ENCODE results near the gene C19orf25.

Gene C19orf25

DNA sequence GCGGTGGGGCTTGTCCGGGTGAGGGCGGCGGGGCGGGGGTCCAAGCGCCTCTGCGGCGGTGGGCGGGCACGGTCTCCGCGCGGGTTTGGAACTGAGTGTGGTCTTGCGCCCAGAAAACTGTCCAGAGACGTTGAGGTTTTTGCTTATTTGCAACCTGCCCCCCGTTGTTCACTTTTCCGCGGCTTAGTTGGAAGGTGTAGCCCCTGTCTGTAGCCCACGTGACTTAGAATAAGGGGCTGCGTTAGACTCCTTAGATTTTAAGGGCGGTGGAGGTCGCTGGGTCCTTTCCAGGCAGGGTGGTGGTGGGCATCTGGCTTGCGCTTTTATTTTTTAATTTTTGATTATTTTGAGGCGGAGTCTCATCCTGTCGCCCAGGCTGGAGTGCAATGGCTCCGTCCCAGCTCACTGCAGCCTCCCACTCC, 40.1 kb downstream of the C19orf25 start:
- Histone ChIP-seq H3K4me1 (ENCODE audit: control insufficient read depth, insufficient read depth, low read length) (peaks cover 6% of the 10 kb centered on the region), H3K27ac (ENCODE audit: low read depth, low read length) (peak overlapping the region; percentile 98; the same call in 1 of the 2 replicates), H3K4me3 (ENCODE audit: low read depth, low read length) (peak overlapping the region; percentile 95), H3K9ac (ENCODE audit: low read length) (peak overlapping the region; percentile 97), H3K9me3 (ENCODE audit: control insufficient read depth, insufficient read depth, low read depth, low read length) (no peaks in the 10 kb centered on the region), H3K36me3 (ENCODE audit: control insufficient read depth, insufficient read depth, low read length) (peaks cover 48% of the 10 kb centered on the region), H3K27me3 (ENCODE audit: control insufficient read depth, insufficient read depth, low read length) (no peaks in the 10 kb centered on the region)

DNA sequence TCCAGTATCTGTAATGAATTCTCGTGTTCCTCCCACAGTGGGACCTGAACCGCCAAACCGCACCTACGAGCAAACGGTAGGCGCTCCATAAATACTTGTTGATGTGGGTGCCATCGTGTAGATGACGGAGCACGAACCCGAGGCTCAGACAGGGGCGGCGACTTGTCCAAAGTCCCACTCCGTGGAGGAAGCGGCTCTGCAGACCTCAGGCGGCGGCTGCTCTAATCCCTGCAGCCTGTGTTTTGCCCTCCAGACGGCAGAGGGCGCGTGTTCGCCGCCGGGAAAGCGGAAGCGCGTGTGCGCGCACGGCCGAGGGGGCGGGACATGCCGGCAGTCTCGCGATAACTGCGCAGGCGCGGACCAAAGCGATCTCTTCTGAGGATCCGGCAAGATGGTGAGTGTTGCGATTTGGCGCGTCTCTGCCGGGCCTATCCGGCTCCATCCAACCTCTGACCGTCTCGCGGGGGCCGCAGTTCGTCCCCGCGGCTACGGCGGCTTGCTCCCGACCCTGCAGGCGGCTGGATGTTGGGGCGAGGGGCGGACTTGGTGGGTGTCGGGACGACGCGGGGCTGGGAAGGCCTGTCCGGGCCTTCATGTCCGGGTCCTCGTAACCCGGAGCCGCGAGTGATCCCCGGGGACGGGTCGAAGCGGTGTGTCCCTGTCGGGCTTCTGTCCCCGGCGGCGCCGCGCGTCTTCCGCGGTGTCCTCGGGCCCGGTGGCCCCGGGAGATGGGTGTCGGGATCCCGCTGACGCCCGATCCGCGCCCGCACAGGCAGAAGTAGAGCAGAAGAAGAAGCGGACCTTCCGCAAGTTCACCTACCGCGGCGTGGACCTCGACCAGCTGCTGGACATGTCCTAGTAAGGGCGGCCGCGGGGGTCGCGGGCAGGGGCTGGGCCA, 40.7 kb downstream of the C19orf25 start, which contains the start of gene RPS15:
Gene RPS15, plus strand, starts transcription at position 362 of the 898 bp plus-strand sequence. Its CDS starts 30 bp downstream, at position 392.
- Histone ChIP-seq H3K36me3 (ENCODE audit: control insufficient read depth, insufficient read depth, low read length) (peaks cover 54% of the 10 kb centered on the region), H3K4me1 (ENCODE audit: control insufficient read depth, insufficient read depth, low read length) (peaks cover 5% of the 10 kb centered on the region)

DNA sequence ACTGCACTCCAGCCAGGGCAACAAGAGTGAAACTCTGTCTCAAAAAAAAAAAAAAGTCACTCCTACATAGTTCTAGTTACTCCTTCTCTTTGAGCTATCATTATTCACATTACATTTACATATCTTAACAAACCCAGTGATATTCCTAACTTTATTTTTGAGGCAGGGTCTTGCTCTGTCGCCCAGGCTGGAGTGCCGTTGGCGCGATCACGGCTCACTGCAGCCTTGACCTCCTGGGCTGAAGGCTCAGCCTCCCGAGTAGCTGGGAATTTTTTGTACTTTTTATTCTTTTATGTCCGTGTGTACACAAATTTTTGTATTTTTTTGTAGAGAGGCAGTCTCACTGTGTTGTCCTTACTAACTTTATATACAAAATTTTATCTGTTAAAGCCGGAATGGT, 41.4 kb downstream of the C19orf25 start:
- H3K27ac ChIP-seq (ENCODE audit: low read depth, low read length), result no peak overlapping the region
- H3K4me3 ChIP-seq (ENCODE audit: low read depth, low read length), result peak overlapping the region; percentile 95
- H3K36me3 ChIP-seq (ENCODE audit: control insufficient read depth, insufficient read depth, low read length), result peaks cover 58% of the 10 kb centered on the region
- no peaks in the 10 kb centered on the region for H3K9me3 ChIP-seq (ENCODE audit: control insufficient read depth, insufficient read depth, low read depth, low read length)
- H3K27me3 ChIP-seq (ENCODE audit: control insufficient read depth, insufficient read depth, low read length), result no peaks in the 10 kb centered on the region
- H3K4me1 ChIP-seq (ENCODE audit: control insufficient read depth, insufficient read depth, low read length), result peaks cover 5% of the 10 kb centered on the region
- H3K9ac ChIP-seq (ENCODE audit: low read length), result no peak overlapping the region

More for the DNA sequence above, 40.7 kb downstream of the C19orf25 start, which contains the start of gene RPS15:
- H3K4me3 ChIP-seq (ENCODE audit: low read depth, low read length), result peak within 1 kb of the TSS; percentile 95
- H3K27ac ChIP-seq (ENCODE audit: low read depth, low read length), result peak within 1 kb of the TSS; percentile 98
- H3K9ac ChIP-seq (ENCODE audit: low read length), result peak within 1 kb of the TSS; percentile 97
- no peaks in the 10 kb centered on the region for H3K27me3 ChIP-seq (ENCODE audit: control insufficient read depth, insufficient read depth, low read length)
- no peaks in the 10 kb centered on the region for H3K9me3 ChIP-seq (ENCODE audit: control insufficient read depth, insufficient read depth, low read depth, low read length)

DNA sequence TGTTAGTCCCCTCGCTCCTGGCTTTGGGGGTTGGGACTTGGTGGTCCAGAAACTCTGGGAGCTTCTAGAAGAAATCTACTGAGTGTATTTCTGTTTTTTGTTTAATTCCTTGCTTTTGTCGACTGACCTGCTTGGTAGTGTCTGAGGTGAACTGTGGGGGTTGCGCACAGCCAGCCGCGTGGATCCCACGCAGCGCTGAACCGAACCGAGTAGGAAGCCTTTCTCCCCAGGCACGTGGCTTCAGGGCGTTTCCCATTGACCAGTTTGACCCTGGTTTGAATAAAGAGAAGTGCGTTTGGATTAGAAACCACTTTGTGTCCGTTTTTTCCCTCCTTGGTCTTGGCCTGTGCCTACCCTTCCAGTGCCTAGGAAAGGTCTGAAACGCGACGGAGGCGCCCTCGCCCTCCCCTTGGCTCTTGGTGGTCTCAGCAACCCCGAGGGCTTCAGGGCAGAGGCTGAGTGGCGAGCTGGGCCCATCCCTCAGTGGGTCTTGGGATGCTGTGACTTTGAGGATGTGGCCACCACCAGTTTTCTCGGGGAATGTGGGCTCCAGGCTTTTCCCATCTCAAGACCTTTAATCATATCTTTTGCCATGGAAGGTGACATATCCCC, 43.5 kb downstream of the C19orf25 start:
- Histone ChIP-seq H3K27ac (ENCODE audit: low read depth, low read length) (0 out of 2 replicates have a peak overlapping the region, but pooled peaks have one; percentile 23), H3K9ac (ENCODE audit: low read length) (no peak overlapping the region), H3K4me1 (ENCODE audit: control insufficient read depth, insufficient read depth, low read length) (peaks cover 5% of the 10 kb centered on the region), H3K4me3 (ENCODE audit: low read depth, low read length) (no peak overlapping the region), H3K9me3 (ENCODE audit: control insufficient read depth, insufficient read depth, low read depth, low read length) (no peaks in the 10 kb centered on the region), H3K27me3 (ENCODE audit: control insufficient read depth, insufficient read depth, low read length) (no peaks in the 10 kb centered on the region), H3K36me3 (ENCODE audit: control insufficient read depth, insufficient read depth, low read length) (peaks cover 52% of the 10 kb centered on the region)

DNA sequence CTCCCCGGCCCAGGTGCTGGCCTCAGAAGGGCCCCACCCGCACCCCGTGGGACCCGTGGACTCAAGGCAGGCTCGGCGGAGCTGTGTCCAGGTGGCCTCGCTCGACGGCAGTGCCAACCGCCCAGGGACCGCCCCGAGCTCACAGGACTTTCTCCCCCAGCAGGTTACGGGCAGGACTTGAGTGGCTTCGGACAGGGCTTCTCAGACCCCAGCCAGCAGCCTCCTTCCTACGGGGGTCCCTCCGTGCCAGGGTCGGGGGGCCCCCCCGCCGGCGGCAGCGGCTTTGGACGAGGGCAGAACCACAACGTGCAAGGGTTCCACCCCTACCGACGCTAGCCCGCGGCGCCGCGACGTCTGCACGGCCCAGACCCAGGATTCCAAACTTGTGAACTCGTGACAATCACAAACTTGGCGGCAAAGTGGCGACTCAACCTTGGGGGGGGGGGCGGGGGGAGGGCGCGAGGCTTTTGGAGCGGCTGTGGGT, 44.4 kb downstream of the C19orf25 start:
- Histone ChIP-seq H3K4me3 (ENCODE audit: low read depth, low read length) (no peak overlapping the region), H3K36me3 (ENCODE audit: control insufficient read depth, insufficient read depth, low read length) (peaks cover 51% of the 10 kb centered on the region), H3K27ac (ENCODE audit: low read depth, low read length) (peak overlapping the region; percentile 41; the same call in 1 of the 2 replicates), H3K27me3 (ENCODE audit: control insufficient read depth, insufficient read depth, low read length) (no peaks in the 10 kb centered on the region), H3K9ac (ENCODE audit: low read length) (no peak overlapping the region), H3K9me3 (ENCODE audit: control insufficient read depth, insufficient read depth, low read depth, low read length) (no peaks in the 10 kb centered on the region), H3K4me1 (ENCODE audit: control insufficient read depth, insufficient read depth, low read length) (peaks cover 4% of the 10 kb centered on the region)

DNA sequence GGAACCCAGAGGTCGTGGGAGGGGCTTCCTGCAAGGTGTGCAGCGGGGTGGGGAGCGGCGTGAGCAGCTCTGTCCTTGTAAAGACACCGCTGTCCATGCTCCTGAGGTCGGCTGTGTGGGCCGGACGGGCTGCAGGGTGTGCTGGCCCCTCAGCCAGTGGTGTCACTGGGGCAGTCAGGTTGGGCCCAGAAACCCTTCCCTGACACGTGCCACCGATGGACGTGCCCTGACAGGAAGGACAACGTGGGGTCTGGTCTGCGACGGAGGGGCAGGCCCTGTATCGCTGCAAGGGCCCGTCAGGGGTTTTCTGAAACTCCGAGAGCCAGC, 45.0 kb downstream of the C19orf25 start:
- Histone ChIP-seq H3K27ac (ENCODE audit: low read depth, low read length) (peak overlapping the region; percentile 41; the same call in 1 of the 2 replicates), H3K4me3 (ENCODE audit: low read depth, low read length) (no peak overlapping the region), H3K9me3 (ENCODE audit: control insufficient read depth, insufficient read depth, low read depth, low read length) (no peaks in the 10 kb centered on the region), H3K27me3 (ENCODE audit: control insufficient read depth, insufficient read depth, low read length) (no peaks in the 10 kb centered on the region), H3K4me1 (ENCODE audit: control insufficient read depth, insufficient read depth, low read length) (no peaks in the 10 kb centered on the region), H3K36me3 (ENCODE audit: control insufficient read depth, insufficient read depth, low read length) (peaks cover 54% of the 10 kb centered on the region), H3K9ac (ENCODE audit: low read length) (no peak overlapping the region)

DNA sequence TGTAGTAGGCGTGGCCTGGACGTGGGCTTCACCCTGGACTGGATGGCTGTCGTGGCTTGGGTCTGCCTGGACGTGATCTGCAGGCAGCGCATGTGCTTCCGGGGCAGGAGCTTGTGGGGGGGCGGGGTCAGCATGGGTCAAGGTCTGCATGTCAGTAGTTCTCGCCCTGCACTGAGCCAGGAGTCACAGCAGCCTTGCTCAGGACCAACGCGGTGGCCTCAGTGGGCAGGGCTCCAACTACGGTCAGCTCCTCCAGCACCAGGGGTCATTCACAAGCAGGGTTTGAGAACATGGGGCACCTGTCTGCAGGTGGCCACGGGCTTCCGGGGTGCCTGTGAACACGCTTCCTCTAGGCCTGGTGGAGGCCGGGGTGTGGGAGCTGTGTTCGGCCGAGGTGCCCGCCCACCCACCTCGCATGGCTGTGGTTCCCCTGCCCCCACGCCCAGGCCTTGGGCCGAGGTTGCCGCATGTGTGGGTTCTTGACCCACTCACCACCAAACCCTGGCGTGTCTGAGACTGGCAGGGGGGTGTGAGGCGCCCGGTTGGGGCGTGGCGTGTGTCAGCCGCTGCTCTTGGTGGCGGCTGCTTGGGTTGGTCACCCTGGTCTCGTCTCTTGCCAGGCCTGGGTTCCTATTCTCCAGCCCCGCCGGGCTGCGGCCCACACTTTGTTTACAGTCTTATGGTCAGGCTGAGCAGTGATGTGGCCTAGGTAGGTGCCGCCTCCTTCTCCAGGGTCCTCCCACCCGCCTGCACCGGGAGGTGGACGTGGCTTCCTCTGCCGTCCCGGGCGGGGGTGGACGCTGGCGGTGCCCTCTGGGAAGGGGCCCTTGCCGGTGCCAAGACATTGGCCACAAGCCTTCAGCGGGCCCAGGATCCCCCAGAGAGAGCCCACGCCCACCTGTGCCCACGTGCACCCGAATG, 45.6 kb downstream of the C19orf25 start:
- no peaks in the 10 kb centered on the region for H3K27me3 ChIP-seq (ENCODE audit: control insufficient read depth, insufficient read depth, low read length)
- no peak overlapping the region for H3K9ac ChIP-seq (ENCODE audit: low read length)
- H3K4me1 ChIP-seq (ENCODE audit: control insufficient read depth, insufficient read depth, low read length), result no peaks in the 10 kb centered on the region
- H3K4me3 ChIP-seq (ENCODE audit: low read depth, low read length), result no peak overlapping the region
- no peaks in the 10 kb centered on the region for H3K9me3 ChIP-seq (ENCODE audit: control insufficient read depth, insufficient read depth, low read depth, low read length)
- no peak overlapping the region for H3K27ac ChIP-seq (ENCODE audit: low read depth, low read length)
- peaks cover 60% of the 10 kb centered on the region for H3K36me3 ChIP-seq (ENCODE audit: control insufficient read depth, insufficient read depth, low read length)

DNA sequence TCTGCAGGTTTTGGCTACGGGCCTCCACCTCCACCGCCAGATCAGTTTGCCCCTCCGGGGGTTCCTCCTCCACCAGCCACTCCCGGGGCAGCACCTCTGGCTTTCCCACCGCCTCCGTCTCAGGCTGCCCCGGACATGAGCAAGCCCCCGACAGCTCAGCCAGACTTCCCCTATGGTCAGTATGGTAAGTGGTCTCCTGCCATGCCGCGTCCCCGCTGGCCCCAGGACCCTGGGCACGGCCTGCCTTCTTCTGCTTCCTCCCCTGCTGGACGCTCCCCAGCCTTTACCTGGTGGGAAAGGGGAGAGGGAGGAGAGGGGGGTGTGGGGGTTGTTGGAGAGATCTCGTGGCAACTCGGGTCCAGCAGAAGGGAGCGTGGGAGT, 46.5 kb downstream of the C19orf25 start:
- H3K36me3 ChIP-seq (ENCODE audit: control insufficient read depth, insufficient read depth, low read length), result peaks cover 68% of the 10 kb centered on the region
- no peak overlapping the region for H3K27ac ChIP-seq (ENCODE audit: low read depth, low read length)
- H3K4me1 ChIP-seq (ENCODE audit: control insufficient read depth, insufficient read depth, low read length), result no peaks in the 10 kb centered on the region
- H3K9ac ChIP-seq (ENCODE audit: low read length), result no peak overlapping the region
- H3K4me3 ChIP-seq (ENCODE audit: low read depth, low read length), result no peak overlapping the region
- no peaks in the 10 kb centered on the region for H3K27me3 ChIP-seq (ENCODE audit: control insufficient read depth, insufficient read depth, low read length)
- no peaks in the 10 kb centered on the region for H3K9me3 ChIP-seq (ENCODE audit: control insufficient read depth, insufficient read depth, low read depth, low read length)

DNA sequence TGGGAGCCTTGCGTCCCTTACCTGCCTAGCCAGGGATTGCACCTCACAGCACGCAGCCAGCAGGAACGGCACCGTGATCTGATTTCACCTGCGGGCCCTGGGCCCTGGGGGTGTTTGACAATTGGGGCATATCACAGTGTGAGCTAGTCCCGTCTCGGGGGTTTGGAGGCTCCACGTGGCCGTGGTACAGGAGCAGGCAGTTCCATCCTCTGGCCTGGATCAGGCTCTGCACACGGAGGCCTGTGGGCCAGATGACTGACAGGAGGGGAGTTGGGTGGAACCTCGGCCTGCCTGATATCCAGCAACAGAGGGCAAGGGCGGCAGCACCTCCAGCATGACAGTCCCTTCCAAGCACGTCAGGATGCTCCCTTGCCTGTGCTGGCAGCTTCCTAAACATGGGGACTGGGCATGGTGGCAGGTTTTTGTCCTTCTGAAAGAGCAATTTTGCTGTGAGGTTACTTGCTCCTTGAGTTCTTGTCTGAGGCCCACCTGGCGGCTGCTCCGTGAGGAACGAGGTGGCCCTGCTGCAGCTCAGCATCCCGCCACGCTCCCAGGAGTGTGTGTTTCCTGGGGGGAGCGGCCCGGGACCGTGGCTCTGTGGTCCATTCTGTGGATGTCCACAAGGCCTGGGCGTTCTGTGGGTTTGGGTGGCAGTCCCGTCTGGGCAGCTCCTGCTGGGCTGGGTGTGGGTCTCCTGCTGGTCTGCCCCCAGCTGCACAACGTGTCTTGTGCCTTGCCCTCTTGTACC, 47.1 kb downstream of the C19orf25 start:
- no peak overlapping the region for H3K9ac ChIP-seq (ENCODE audit: low read length)
- peaks cover 74% of the 10 kb centered on the region for H3K36me3 ChIP-seq (ENCODE audit: control insufficient read depth, insufficient read depth, low read length)
- no peak overlapping the region for H3K4me3 ChIP-seq (ENCODE audit: low read depth, low read length)
- H3K27ac ChIP-seq (ENCODE audit: low read depth, low read length), result no peak overlapping the region
- no peaks in the 10 kb centered on the region for H3K4me1 ChIP-seq (ENCODE audit: control insufficient read depth, insufficient read depth, low read length)
- H3K9me3 ChIP-seq (ENCODE audit: control insufficient read depth, insufficient read depth, low read depth, low read length), result no peaks in the 10 kb centered on the region
- no peaks in the 10 kb centered on the region for H3K27me3 ChIP-seq (ENCODE audit: control insufficient read depth, insufficient read depth, low read length)

DNA sequence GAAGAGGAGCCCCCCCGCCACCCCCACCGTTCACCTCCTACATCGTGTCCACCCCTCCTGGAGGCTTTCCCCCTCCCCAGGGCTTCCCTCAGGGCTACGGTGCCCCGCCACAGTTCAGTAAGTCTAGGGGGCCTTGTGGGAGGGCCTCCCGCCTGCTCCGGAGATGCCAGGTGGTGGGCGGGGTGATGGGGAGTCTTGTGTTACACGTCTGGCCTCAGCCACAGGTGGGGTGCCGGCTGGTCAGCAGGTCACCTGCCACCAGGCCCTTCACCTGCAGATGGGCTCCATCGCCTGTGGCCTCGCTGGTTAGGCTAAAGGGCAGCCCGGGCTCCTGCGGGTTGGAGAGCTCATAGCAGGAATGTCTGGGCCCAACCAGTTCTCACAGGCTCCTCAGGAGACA, 48.8 kb downstream of the C19orf25 start:
- Histone ChIP-seq H3K4me3 (ENCODE audit: low read depth, low read length) (no peak overlapping the region), H3K4me1 (ENCODE audit: control insufficient read depth, insufficient read depth, low read length) (no peaks in the 10 kb centered on the region), H3K36me3 (ENCODE audit: control insufficient read depth, insufficient read depth, low read length) (peaks cover 87% of the 10 kb centered on the region)

More for the DNA sequence above, 48.8 kb downstream of the C19orf25 start:
- H3K9ac ChIP-seq (ENCODE audit: low read length), result no peak overlapping the region
- H3K27ac ChIP-seq (ENCODE audit: low read depth, low read length), result no peak overlapping the region
- no peaks in the 10 kb centered on the region for H3K27me3 ChIP-seq (ENCODE audit: control insufficient read depth, insufficient read depth, low read length)
- no peaks in the 10 kb centered on the region for H3K9me3 ChIP-seq (ENCODE audit: control insufficient read depth, insufficient read depth, low read depth, low read length)
